NCI-H2227 (cell line): ENCODE results near the gene SGCA.

Experiments used
- DNase-seq: peaks from one replicate; lab custom pipeline; 2025; ENCODE audit not compliant: unreplicated experiment; lab: John Stamatoyannopoulos, UW

SGCA gene

DNA sequence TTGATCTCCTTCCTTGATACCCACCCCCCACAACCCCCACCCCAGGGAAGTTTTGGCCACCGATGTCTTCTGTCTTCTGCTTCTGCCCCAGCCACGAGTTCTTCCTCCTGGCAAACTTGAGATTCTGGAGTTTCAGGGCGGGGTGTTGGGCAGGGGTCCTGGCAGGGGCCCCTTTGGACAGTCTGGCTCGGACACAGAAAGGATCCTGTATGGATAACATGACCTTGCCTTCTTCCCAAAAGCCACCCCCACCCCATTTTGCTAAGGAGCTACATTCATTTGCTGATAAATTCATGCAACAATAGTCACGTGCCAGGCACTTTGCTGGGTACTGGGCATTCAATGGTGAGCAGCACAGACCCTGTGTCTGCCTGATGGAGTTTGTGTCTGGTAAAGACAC is 41.5 kb downstream of the SGCA start:
- DNase-seq, result no peak

DNA sequence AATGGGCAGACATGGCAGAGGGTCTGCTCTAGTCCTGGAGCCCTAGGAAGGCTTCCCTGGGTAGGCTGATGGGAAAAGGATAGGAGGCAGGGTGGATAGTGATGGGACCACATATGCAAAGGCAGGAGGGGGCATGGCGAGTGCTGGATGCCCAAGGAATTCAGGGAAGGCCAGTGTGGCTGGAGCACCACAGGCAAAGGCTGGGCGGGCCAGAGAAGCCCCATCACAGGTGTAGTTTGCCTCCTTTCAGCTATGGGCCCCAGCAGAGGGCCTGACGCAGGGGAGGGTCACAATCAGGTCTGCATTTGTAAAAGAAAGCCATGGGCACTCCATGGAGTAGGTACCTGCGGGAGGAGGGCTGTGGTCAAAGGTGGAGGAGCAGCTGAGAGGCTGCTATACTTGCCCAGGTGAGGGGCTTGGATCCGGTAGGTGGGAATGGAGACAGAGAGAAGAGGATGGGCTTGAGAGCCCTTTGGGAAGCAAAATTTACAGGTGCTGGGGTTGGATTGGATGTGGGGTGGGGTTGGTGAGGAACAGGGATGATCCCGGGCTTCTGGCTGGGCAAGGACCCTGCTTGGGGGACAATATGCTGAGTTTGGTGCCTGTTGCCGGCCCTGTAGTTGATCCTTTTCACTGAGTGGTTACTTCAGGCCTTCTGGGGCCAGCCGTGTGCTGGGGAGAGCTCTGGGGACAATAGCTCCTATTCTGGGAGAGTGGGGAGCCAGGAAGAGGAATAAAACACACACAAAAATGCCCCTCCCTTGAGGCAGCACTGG is 42.2 kb downstream of the SGCA start:
- no peak for DNase-seq

DNA sequence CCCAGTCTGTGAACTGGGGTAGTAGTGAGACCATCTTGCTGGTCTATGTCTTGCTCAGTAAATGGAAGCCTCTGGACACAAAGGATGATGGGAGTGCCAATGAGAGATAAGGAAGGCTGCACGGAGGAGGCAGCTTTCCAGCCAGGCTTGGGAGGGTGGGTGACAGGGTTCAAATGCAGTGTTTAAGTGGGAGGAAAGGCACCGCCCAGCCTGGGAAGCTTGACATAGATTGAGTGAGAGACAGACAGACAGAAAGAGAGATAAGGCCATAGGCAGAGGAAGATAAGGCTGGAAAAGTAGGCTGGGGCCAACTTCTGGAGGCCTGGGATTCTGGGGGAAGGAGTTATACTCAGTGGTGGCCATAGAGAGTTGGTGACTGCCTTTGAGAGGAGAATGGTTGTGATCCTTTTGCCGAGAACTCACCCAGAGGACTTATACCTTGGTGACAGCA is 42.8 kb downstream of the SGCA start:
- no peak for DNase-seq

DNA sequence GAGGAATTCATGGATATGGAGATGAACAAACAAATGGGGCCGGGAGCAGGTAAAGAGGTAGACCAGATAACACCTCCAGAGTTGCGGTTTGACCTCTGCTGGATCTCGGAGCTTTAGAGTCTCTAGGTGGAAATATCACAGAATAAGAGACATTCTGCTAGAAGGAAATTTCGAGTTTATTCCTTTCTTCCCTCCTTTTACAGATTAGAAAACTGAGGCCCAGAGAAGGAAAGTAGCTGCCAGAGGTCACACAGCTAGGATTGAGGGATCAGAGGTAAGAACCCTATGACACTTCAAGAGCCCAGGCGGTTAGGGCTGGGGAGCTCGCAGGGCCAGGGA is 43.3 kb downstream of the SGCA start:
- DNase-seq, result no peak

DNA sequence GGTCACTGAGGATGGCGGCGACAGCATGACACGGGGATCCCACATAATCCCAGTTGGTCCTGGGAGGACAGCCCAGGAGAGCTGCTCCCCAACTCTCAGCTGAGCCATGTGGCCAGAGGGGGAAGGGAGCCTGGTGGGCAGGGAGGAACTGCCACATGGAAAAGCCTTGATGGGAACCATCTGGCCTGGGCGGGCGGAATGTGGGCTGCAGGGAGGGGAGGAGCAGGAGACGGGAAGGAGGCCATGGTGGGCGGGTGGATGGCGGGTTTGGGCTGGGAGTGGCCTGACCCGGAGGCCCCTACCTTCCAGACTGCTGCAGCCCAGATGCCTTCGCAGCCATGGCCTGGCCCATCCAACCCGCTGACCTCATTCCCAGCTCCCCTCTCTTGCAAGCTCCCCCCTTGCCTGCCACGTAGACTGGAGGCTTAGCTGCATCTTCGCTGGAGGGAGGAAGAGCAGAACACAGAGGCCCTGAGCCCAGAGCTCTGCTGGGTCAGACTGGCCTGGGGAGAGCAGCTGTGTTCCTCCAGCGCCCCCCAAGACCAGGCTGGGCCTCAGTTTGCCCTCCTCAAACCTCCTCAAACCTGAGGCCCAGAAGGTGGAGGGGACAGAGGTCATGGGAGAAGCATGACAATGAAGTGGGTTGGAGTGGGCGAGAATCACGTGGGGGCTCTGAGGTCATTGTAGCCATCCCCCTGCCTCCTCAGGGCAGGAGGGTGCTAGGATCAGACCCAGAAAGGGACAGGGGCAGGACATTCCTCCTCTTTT is 43.9 kb downstream of the SGCA start:
- DNase-seq, result no peak

DNA sequence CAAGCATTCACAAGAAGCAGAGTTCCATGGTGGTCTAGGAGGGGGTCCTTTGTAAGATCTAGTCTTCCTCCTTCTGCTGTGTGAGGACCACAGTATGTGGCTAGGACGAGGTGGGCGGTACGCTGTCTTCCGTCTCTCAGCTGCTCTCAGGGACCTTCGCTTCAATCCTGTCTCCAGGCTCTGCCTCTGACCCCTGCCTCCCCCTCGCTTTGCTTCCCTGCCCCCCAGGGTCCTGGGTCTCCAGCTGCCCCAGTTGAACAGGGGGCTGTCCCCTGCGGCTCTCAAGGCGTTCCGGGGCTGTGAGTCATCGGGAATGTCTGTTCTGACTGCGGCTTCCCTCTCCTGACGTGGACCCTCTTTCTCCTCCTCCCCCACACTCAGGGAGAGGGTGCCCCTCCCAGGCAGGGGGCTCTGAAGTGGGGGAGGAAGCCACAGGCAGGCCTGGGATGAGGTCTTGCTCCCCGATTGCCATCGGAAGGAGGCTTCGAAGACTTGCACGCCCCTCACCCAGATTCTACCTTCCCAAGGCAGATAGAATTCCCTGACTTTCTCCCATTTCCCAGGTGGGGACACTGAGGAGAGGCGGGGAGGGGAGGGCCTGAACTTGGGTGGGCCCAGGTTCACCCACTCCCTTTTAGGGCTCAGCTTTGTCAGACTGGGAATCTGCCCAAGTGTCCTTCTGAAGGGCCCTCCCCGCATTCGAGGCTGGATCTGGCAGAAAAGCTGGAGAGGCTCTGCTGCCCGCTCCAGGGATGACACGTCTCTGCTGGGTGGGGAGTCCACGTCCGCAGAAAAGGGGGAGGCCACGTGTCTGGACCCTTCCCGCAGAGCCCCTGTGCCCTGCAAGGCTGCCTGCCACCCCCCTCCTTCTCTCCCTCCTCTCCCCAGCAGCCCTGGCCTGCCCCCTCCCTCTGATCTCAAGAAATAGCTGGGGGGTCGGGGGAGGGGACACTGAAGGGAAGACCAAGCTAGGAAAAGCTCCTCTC is 44.7 kb downstream of the SGCA start:
- no peak for DNase-seq

DNA sequence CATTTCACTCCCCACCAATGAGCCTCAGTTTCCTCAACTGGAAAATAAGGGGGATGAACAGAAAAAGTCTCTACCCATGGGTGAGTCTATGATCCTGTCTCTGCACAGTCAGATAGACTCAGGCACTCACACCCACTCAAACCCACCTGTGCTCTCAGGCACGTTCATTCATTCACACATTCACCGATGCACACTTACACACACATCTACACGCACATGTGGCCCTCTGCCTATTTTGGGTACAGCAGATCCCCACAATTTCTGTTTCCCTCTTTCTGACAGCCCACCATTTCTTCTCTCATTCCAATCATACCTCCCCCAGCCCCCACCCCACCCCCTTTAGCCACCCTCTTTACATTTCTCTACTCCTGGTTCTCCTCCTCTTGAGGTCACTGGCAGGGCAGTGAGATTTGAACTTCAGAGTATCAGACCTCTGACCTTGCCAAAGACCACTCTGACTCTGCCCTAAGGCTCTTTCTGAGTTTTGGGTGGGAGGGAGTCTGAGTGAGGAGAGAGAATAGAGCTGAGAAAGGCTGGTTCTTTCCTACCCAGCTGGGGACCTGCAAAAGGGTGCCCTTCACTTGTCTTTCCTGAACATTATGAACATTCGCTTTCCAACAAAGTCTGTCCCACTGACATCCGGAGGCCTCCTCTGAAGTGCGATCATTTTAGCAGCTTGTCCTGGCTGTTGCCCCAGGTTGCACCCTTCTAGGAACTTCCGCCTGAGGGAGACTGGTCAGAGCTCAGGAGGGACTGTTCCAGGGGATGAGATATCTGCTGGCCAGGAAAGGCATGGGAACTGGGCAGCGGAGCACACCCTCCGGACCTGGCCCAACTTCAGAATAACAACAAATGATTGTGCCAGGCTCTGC is 45.7 kb downstream of the SGCA start:
- no peak for DNase-seq

DNA sequence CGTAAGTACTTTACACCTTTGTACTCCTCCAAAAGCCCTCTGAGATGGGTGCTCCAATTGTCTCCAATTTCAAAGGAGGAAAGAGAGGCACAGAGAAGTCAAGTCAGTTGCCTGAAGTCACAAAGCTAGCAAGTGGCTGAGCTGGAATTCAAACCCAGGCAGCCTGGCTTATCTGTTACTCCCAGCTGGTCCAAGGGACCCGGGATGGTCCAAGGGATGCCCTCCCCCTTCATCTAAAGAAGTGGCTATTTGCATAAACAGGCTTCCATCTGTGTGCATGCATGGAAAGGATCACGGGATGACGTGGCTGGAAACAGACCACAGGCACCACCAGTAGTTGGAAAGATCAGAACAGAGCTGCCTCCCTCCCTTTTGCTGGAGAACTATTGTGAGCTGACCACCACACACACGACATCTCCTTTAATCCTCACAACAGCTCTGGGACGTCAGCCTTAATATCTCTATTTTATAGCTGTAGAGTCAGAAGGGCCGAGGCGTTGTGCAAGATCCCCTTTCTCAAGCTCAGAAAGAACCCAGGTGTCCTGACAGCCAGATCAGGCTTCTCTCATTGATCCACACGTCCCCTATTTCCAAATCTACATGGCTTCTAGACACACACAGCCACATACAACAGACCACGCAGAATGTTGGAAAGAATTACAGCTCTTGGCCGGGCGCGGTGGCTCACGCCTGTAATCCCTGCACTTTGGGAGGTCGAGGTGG is 46.5 kb downstream of the SGCA start:
- no peak for DNase-seq

DNA sequence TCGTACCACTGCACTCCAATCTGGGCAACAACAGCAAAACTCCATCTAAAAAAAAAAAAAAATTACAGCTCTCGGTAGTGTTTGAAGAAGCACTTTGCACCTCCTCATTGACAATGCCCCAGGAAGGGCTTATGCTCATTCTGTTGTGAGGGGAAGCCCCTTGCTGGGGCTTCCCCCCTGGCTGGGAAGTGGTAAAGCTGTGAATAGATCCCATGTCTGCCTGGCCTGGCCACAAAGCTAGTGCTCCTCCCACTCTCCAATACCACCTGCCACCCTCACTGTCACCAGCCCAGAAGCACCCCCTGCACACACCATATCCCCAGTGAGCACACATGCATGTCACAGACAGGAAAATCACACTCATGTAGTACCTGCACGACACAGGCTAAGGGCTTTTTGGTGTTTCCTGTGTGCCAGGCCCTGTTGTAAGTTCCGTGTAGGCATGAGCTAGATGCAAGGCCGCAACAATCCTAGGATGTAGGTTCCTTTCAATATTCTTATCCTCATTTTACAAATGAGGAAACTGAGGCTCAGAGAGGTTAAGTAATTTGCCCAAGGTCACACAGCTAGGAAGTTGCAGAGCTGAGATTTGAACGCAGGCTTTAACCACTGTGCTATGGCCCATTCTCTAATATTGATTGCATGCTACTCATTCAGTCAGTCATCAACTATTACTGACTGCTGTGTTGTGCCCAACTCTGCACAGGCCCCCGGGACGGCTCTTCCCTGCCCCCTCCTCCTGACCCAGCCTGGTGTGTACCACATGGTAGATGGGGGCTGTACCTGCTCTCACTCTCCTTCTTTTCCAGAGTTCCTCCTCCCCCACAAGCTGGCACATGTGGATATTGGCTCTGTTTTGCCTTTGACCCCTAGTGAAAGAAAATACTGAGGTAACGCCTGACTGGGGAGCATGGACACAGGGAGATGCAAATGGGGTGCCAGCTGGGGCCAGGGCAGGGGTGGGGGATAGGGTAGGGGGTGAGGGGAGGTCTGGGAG is 47.5 kb downstream of the SGCA start:
- DNase-seq, result peak; percentile 40

DNA sequence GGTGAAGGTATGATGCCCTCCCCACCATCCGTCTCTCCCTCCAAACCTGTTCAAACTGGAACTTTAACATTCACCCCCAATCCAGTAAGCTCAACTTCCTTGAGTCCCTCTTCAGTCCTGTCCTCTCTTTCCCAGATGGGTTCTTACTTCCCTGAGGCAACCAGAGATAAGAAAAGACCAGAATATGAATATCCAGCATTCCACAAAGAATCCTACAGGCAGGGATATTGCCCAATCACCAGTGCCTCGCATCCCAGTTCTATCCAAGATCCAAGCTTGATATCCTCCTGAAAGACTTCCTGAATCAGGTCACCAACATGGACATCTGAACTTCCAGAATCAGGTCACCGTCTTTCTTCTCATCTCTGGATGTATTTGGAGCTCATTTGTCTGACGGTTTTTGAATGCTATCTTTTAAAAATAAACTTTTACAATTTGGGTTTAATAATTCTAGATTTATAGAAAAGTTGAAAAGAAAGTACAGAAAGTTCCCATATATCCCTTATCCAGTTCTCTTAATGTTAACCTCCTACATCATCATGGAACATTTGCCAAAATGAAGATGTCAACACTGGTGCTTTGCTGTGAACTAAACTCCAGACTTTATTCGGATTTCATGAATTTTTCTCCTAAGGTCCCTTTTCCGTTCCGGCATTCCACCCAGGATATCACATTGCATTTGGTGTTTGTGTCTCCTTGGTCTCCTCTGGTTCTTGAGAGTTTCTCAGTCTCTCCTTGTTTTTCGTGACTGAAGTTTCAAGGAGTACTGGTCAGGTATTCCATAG is 49.4 kb downstream of the SGCA start:
- DNase-seq, result no peak

DNA sequence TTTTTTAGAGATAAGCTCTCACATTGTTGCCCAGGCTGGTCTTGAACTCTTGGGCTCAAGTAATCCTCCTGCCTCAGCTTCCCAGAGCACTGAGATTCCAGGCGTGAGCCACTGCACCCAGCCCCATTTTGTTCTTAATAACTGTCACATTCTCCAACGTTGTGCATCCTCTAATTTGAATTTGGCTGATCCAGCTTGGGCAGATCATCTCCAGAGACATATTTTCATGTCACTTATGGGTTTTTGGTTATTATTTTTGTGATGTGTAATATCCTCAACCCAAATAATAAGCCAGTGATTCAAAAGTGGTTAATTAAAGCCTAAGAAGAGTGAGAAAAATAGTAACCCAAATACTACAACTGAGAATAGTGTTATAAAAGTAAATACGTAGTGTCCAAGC is 51.8 kb downstream of the SGCA start:
- no peak for DNase-seq

DNA sequence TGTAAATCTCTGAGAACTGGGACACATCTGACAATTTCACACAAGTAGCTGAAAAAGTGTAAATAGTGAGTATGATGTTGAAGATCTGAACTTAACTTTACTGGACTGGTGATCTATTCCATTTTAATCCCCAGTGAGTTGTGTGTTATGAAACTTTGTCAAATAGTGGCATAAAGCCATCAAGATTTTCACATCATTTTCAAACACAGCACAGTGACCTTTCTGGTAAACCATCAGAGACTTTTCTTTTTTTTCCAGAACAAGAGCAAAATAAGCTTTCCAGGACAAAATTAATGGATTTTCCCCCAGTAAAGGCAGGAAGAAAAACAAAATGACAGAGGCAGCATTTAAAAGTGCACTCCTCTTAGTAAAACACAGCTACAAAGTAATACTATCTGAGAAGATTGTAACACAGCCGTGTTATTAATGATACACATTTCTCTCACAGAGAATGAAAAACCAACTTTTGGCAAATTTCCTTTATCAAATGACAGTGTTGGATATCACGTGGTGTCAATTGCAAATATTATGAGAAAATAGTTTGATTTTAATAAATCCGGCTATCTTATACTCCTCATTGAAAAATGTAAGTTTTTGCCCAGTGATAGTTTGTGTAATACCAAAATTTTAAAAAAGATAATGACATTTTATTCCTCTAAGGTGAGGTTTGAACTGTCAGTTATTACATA is 52.4 kb downstream of the SGCA start:
- no peak for DNase-seq

DNA sequence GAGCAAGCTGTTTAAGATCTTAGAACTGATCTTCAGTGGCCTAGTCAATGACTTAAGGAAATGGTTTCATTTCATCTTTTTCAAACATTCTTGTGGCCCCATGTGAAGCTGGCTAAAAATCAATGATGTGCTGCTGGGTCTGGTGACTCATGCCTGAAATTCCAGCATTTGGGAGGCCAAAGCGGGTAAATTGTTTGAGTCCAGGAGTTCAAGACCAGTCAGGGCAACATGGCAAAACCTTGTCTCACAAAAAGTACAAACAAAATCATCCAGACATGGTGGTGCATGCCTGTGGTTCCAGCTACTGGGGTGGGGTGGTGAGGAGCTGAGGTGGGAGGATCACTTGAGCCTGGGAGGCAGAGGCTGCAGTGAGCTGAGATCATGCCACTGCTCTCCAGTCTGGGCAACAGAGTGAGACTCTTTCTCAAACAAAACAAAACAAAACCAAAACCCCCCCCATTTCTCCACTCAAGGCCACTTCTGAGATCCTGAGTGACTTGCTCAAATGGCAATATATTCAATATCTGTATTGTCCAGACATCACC is 53.0 kb downstream of the SGCA start:
- no peak for DNase-seq

DNA sequence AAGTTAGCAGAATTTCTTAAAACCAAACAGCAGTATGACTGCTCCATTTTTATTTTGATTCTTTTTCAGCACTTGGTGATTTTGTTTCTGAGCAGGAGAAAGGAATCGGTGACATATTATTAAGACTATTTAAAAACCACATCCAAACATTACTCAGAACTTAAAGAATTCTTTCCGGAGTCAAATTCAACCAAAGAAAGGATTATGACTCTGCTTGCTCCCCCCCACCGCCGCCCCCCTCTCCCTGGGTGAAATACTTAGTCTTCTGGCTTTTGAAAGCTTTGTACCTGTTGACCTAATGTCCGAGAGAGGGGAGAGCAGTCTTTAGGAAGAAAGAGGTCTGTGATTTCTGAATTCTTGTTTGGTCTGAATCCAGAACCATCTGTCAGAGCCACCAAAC is 53.5 kb downstream of the SGCA start:
- DNase-seq, result no peak

DNA sequence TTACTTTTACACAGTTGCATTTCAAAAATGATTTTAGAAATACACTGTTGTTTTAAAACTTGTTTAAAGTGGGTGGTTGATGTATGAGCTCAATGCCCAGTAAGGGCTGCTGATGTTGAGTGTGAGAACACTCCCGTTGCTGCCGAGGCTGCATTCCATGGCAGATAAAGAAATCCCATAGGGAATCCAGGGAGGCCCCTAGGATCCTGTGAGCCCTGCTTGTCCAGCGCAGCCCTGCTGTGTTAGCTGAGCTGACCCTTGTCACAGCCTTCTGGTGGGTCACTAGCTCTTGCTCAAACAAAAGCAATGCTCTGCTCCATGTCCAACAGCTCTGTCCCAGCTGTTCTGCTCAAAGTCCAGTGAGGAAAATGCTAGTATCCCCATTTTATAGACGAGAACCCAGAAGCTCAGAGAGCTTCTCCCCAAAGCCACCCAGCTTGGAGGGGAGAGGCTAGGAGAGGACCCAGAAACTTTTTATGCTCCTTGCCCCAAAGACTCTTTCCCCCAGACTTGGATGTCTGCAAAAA is 54.2 kb downstream of the SGCA start:
- no peak for DNase-seq

DNA sequence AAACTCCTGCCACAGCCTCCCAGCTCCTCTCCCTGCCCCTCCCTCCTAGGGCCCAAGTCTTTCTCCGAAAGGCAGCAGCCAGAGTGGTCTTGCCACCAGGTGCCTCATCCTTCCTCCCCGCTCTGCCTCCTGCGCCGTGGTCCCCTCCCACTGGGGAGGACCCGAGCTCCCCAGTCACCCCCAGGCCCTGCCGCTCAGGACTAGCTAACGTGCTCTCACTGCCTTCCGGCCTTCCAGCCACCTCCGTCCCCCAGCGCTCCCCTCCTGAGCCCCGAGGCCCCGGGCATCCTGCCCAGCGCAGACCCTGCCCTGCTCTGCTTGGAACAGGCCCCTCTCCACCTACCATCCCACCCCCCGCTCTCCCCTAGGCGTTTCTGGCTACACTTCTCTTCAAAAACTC is 55.0 kb downstream of the SGCA start:
- DNase-seq, result no peak
